GM06990 (cell line): ENCODE data around the gene DEFB132.

Experiments
- DNase-seq: peaks from one replicate; pipeline ENCODE4 v3.0.0-alpha.2; 2011; ENCODE audit not compliant: insufficient read length; ENCODE audit errors: extremely low read depth
- H3K27me3 ChIP-seq: replicated peaks from 2 replicates; pipeline ENCODE4 v1.6.0; 2011; ENCODE audit warnings: low read length; ENCODE audit not compliant: control insufficient read depth, insufficient read depth
- H3K36me3 ChIP-seq: 2 replicates; pipeline ENCODE4 v1.5.1; 2011; ENCODE audit warnings: low read length; ENCODE audit not compliant: control insufficient read depth, insufficient read depth
- H3K4me3 ChIP-seq: replicated peaks from 2 replicates; pipeline ENCODE4 v1.5.1; 2011; ENCODE audit warnings: low read depth, mild to moderate bottlenecking, control low read depth, low read length
- TF ChIP-seq, protein P1 (sequence below): IDR thresholded peaks from 2 replicates; pipeline ENCODE4 v1.5.1; 2011; ENCODE audit warnings: low read length, control low read depth, mild to moderate bottlenecking, inconsistent platforms; ENCODE audit not compliant: insufficient read depth, poor library complexity, severe bottlenecking

DEFB132 gene

DNA sequence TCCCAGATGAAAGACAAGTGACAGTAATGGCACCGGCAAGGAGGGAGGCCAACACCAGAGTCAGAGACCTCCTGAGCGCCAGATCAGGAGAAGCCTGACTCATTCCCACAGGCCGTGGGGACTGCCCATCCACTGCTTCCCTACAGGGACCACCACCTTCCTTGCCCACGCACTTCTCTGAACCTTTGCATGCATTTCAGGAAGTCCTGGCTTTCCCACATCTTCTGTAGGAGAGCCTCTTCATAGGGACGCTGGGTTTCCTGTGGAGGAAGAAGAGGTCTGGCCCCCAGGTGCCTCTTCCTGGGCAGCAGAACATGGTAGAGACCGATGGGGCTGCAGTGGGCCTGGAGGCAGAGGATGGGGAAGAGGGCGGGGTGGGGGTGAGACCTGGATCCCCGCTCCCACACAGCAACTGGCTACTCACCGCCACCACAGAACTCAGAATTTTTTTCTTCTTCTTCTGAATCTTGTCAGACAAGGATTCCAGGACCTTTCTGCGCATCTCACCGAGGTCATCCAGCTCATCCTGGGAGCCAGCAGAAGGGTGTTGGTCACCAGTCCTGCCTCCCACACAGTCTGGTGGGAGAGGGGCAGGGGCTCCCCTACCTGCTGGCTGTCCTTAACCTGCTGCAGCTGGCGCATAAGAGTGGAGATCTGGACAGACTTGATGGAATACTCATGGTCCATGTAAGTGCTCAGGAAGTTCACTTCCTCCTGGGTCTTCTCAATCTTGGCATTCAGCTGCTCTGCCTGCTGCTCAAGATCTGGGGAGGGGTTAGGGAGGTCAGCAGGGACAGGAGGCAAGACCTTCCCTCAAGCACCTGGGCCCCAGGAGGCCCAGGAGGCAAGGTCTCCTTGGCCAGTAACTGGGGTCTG lies 19.3 kb downstream of the DEFB132 start:
- Histone ChIP-seq H3K27me3 (no peaks in the 10 kb centered on the region), H3K36me3 (peaks cover 6% of the 10 kb centered on the region), H3K4me3 (no peak overlapping the region)
- no peak for DNase-seq
- TF ChIP-seq, protein P1, sequence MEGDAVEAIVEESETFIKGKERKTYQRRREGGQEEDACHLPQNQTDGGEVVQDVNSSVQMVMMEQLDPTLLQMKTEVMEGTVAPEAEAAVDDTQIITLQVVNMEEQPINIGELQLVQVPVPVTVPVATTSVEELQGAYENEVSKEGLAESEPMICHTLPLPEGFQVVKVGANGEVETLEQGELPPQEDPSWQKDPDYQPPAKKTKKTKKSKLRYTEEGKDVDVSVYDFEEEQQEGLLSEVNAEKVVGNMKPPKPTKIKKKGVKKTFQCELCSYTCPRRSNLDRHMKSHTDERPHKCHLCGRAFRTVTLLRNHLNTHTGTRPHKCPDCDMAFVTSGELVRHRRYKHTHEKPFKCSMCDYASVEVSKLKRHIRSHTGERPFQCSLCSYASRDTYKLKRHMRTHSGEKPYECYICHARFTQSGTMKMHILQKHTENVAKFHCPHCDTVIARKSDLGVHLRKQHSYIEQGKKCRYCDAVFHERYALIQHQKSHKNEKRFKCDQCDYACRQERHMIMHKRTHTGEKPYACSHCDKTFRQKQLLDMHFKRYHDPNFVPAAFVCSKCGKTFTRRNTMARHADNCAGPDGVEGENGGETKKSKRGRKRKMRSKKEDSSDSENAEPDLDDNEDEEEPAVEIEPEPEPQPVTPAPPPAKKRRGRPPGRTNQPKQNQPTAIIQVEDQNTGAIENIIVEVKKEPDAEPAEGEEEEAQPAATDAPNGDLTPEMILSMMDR = no peak

DNA sequence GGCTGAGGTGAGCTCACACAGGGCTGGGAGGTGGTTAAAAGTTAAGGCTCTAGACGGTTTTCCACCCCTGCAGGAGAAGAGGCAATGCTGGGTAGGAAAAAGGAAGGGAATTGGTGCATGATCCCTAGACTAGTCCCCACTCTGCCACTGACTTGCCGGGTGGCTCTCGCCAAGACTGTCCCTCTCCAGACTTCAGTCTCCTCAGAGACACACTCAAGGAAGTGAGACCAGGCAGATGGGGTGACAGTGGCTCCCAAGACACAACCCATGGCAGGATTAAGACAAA lies 19.9 kb downstream of the DEFB132 start:
- no peak overlapping the region for H3K4me3 ChIP-seq
- TF ChIP-seq, protein P1 = no peak
- peaks cover 6% of the 10 kb centered on the region for H3K36me3 ChIP-seq
- H3K27me3 ChIP-seq = no peaks in the 10 kb centered on the region
- no peak for DNase-seq

DNA sequence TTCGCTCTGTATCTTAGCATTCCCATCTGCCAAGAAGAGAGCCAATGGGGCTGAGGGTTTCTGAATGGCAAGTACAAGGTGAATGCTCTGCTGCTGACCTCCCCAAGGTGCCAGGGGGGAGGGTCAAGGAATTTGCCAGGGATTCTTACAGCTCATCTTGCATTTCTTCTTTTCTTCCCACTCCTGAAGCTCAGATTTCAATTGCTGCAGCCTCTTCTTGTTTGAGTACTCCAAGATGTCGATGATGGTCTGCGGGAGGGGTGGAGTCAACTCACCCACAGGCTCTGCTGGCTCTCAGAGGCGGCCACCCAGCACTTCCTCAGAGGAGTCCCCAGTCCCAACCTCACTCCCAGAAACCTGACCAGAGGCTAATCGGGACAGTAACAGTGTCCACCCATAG lies 20.7 kb downstream of the DEFB132 start:
- TF ChIP-seq, protein P1 = no peak
- Histone ChIP-seq H3K4me3 (no peak overlapping the region), H3K36me3 (peaks cover 6% of the 10 kb centered on the region), H3K27me3 (no peaks in the 10 kb centered on the region)
- DNase-seq = no peak

DNA sequence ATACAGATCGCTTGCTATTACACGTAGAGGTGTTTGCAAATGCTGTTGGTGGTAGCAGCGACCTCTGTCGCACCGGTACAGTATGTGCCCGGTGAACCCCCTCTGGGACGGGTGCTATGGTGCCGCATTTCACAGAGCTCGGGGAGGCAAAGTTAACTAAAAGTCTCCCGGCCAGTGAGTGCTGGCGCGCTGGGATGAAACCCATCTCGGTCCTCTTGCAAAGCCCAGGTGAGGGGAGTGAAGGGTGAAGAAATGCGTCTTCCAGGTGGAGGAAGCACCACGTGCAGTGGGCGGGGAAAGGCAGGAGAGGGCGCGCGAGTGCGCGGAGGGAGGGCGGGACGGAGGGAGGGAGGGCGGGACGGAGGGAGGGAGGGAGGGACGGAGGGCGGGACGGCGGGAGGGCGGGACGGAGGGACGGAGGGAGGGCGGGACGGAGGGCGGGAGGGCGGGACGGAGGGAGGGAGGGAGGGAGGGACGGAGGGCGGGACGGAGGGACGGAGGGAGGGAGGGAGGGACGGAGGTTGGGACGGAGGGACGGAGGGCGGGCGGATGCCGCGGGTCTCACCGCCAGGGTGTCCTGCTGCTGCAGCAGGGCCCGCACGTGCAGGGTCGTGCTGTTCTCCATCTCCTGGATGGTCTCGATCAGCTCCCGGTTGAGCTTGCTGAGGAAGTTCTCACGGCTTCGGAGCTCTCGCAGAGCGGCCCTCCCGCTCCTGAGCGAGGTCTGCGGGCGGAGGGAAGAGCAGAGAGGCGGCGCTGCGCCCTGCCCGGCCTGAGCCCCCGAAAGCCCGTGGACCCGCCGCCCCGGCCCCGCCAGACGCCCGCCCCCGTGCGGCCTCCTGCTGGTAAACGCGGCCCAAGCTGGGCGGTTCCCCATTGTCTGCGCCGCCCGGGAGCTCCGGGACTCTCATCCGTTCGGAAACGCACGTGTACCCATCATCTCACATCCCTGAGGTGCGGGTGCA lies 21.4 kb downstream of the DEFB132 start:
- Histone ChIP-seq H3K27me3 (no peaks in the 10 kb centered on the region), H3K4me3 (no peak overlapping the region), H3K36me3 (peaks cover 10% of the 10 kb centered on the region)
- no peak for DNase-seq
- TF ChIP-seq, protein P1 = no peak

DNA sequence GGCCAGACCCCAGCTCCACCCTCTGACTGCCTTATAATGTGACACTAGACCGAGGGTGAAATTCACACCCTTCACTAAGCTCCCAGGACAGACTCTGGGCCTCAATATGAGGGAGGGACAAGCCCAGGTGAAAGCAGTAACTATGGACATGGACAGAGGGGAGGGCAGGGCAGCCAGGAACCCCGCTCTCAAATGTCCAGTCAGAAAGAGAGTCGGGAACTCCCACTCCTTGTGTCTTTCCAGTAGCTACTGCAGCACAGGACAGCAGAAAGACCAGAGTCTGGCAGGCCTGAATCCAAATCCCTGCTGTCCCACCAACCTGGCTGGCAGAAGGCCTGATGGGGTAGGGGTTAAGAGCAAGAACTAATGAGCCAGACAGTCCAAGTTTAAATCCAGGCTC lies 26.6 kb downstream of the DEFB132 start:
- TF ChIP-seq, protein P1 = no peak
- no peak for DNase-seq
- no peaks in the 10 kb centered on the region for H3K27me3 ChIP-seq
- no peak overlapping the region for H3K4me3 ChIP-seq
- peaks cover 4% of the 10 kb centered on the region for H3K36me3 ChIP-seq
